Left lung (tissue), 10 donors: ENCODE data around the gene CACNA1E. TPM values are rescaled to one million over a fixed set of nuclear protein-coding genes. Genes with fewer than 3 reads are reported as not detected.

ENCODE experiments used
- ATAC-seq: fragments of 200-7000 bp; cut with Tn5 transposase; one replicate; pipeline ENCODE4 v1.9.1; 2020; ENCODE audit warnings: moderate library complexity
- DNase-seq, 4 donors: peaks; one replicate each; pipeline ENCODE4 v3.0.0-alpha.2; 2013 to 2020
- H3K27ac ChIP-seq, 2 donors: fragments of 200-600 bp; sonication (generic) in 1 of 2; one replicate each; pipeline versions ENCODE4 v1.5.0 to v1.8.0; 2020 to 2021
- H3K27me3 ChIP-seq, 2 donors: fragments of 200-600 bp; sonication (generic) in 1 of 2; one replicate each; pipeline versions ENCODE4 v1.5.0 to v1.8.0; 2020 to 2021
- H3K36me3 ChIP-seq, 2 donors: fragments of 200-600 bp; sonication (generic) in 1 of 2; one replicate each; pipeline versions ENCODE4 v1.5.0 to v1.8.0; 2020 to 2021
- H3K4me1 ChIP-seq, 2 donors: fragments of 200-600 bp; one replicate each; pipeline ENCODE4 v1.8.0; 2021
- H3K4me3 ChIP-seq, 2 donors: fragments of 200-600 bp; sonication (generic) in 1 of 2; one replicate each; pipeline versions ENCODE4 v1.5.0 to v1.8.0; 2020 to 2021; ENCODE audit warnings: mild to moderate bottlenecking in 1 of 2
- H3K9me3 ChIP-seq, 2 donors: fragments of 200-600 bp; sonication (generic) in 1 of 2; one replicate each; pipeline versions ENCODE4 v1.5.0 to v1.8.0; 2020 to 2021
- CTCF ChIP-seq, 2 donors: fragments of 200-600 bp; sonication (generic) in 1 of 2; IDR thresholded peaks; one replicate each; pipeline versions ENCODE4 v1.5.0 to v1.8.0; 2021; ENCODE audit warnings: antibody characterized with exemption in 2 of 2
- intact Hi-C, 2 donors: fragments of 100-400 bp; cut with DNase I; formaldehyde crosslinking; loops; one replicate each; pipeline versions ENCODE4 v1.11.2 to v1.14.2; 2022
- polyA plus RNA-seq, 6 donors: library from polyadenylated mRNA; unstranded; fragments of 120-200 nt; gene quantifications; one replicate each; pipeline ENCODE4 v1.2.1, GENCODE V29; 2013; ENCODE audit not compliant: insufficient read length in 6 of 6
- total RNA-seq, 2 donors: library from RNA; stranded (reverse); fragmentation: NEBNext Ultra II Directional; extraction: Animal tissue kit (Norgen Biotek cat#: 25700); gene quantifications; one replicate each; pipeline ENCODE4 v1.2.1, GENCODE V29; 2021
- donor health status: DM: no; HTN: yes; CAD: no.
- donor health status: DM: no; HTN: no; CAD: no.

Gene CACNA1E
- total and polyA plus RNA-seq, 8 donors, result 0.03 to 1.2 (median 0.13) TPM; not detected in 1

GRCh38 chr1:181804989-181805388 lies 321.7 kb downstream of the CACNA1E start:
- intact Hi-C loops, result no loop called here

GRCh38 chr1:181806746-181807145 lies 323.4 kb downstream of the CACNA1E start:
- H3K9me3 ChIP-seq, result no peaks in the 10 kb centered on the region
- no peaks in the 10 kb centered on the region for H3K4me1 ChIP-seq
- DNase-seq, result no peak
- H3K27me3 ChIP-seq, result no peaks in the 10 kb centered on the region
- no peak for ATAC-seq
- no peak for TF ChIP-seq CTCF (IDR thresholded peaks at IDR 0.05)
- no peak overlapping the region for H3K4me3 ChIP-seq
- no peaks in the 10 kb centered on the region for H3K36me3 ChIP-seq
- intact Hi-C loops, result no loop called here
- no peak overlapping the region for H3K27ac ChIP-seq

More at GRCh38 chr1:181804989-181805388, 321.7 kb downstream of the CACNA1E start:
- Histone ChIP-seq H3K9me3 (no peaks in the 10 kb centered on the region), H3K4me3 (no peak overlapping the region), H3K27me3 (no peaks in the 10 kb centered on the region), H3K27ac (no peak overlapping the region), H3K36me3 (no peaks in the 10 kb centered on the region), H3K4me1 (no peaks in the 10 kb centered on the region)
- ATAC-seq, result no peak
- TF ChIP-seq CTCF (IDR thresholded peaks at IDR 0.05), result no peak
- no peak for DNase-seq

GRCh38 chr1:181807251-181807650 lies 323.9 kb downstream of the CACNA1E start:
- intact Hi-C loops, result no loop called here
- no peaks in the 10 kb centered on the region for H3K4me1 ChIP-seq
- H3K27ac ChIP-seq, result no peak overlapping the region
- ATAC-seq, result no peak
- no peak for DNase-seq
- H3K27me3 ChIP-seq, result no peaks in the 10 kb centered on the region
- H3K36me3 ChIP-seq, result no peaks in the 10 kb centered on the region
- no peak overlapping the region for H3K4me3 ChIP-seq
- H3K9me3 ChIP-seq, result no peaks in the 10 kb centered on the region
- TF ChIP-seq CTCF (IDR thresholded peaks at IDR 0.05), result no peak

- TF ChIP-seq CTCF (IDR thresholded peaks at IDR 0.05), result no peak
- no peaks in the 10 kb centered on the region for H3K4me1 ChIP-seq
- intact Hi-C loops, result no loop called here
- H3K9me3 ChIP-seq, result no peaks in the 10 kb centered on the region
- H3K27ac ChIP-seq, result no peak overlapping the region
- no peak for DNase-seq
- H3K36me3 ChIP-seq, result no peaks in the 10 kb centered on the region
- no peaks in the 10 kb centered on the region for H3K27me3 ChIP-seq
- no peak for ATAC-seq
- no peak overlapping the region for H3K4me3 ChIP-seq
Observed at GRCh38 chr1:181809991-181810545, 326.8 kb downstream of the CACNA1E start.

- intact Hi-C loops, result no loop called here
Observed at GRCh38 chr1:181812208-181812607, 328.9 kb downstream of the CACNA1E start.

More at GRCh38 chr1:181812208-181812607, 328.9 kb downstream of the CACNA1E start:
- no peak for DNase-seq
- Histone ChIP-seq H3K4me3 (no peak overlapping the region), H3K4me1 (no peaks in the 10 kb centered on the region), H3K9me3 (no peaks in the 10 kb centered on the region), H3K36me3 (no peaks in the 10 kb centered on the region), H3K27ac (no peak overlapping the region), H3K27me3 (no peaks in the 10 kb centered on the region)
- no peak for ATAC-seq
- TF ChIP-seq CTCF (IDR thresholded peaks at IDR 0.05), result no peak
